ENCODE results near the gene GJC1. TPM values are rescaled to one million over a fixed set of nuclear protein-coding genes. Genes with fewer than 3 reads are reported as not detected.

Gene GJC1
- total RNA-seq, 1 experiment from 2014 or later: 119 TPM

DNA sequence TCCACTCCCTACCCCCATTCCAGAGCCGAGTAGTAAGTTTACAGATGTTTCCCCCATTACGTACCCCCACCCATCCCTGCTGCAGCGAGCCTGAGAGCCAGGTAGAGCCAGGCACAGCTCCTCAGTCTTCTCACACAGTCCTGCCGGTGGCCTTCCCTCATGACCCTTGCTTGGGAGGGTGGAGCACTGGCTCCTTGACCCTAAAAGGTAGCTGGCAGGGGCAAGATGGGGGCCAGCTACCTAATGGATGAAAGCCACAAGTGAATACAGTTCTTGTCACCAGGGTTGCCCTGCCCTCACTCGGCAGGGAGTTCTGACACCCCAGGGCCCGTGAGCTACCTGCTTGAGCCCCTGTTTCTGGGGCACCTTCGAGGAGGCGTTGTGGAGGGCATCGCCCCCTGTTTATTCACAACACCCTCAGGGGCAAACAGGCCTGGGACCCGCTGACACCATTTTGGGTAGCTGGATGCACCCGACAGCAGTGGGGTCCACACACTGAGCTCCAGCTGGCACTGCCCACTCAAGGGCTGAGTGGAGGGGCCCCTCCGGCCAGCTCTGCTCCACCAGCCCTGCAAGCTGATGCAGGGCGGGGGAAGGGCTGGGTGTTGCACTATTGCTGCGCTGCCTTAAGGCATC, 49.1 kb downstream of the GJC1 start:
- DNase-seq: no peak
- Mint-ChIP-seq H3K4me1 (peaks cover 21 to 28% of the 10 kb centered on the region in 2 experiments), H3K36me3 (ENCODE audit: insufficient read depth in 1 of 3, low read depth in 3 of 3) (no peaks in the 10 kb centered on the region), H3K27ac (no peak overlapping the region), H3K27me3 (ENCODE audit: low read depth) (peaks cover 31% of the 10 kb centered on the region), H3K4me3 (no peak overlapping the region), H3K9me3 (no peaks in the 10 kb centered on the region)
- H3K56ac ChIP-seq (ENCODE audit: insufficient read length, low read depth, low read length): no peak overlapping the region
- H3K4ac ChIP-seq (ENCODE audit: low read depth, low read length): no peak overlapping the region
- no peak overlapping the region for H3K9ac ChIP-seq (ENCODE audit: extremely low read depth, insufficient read length, low read length)
- no peak overlapping the region for H4K8ac ChIP-seq (replicated peaks; ENCODE audit: insufficient read length, low read depth, low read length)
- H3K23me2 ChIP-seq (ENCODE audit: insufficient read length, low read depth, low read length, poor library complexity, severe bottlenecking): peaks cover 2% of the 10 kb centered on the region
- peaks cover 4% of the 10 kb centered on the region; the same call in 1 of the 2 replicates for H3K27me3 ChIP-seq (ENCODE audit: insufficient read depth, low read length)
- no peak overlapping the region for H2AK5ac ChIP-seq (ENCODE audit: insufficient read length, low read length)
- no peak overlapping the region; the same call in 1 of the 2 replicates for H2BK15ac ChIP-seq (ENCODE audit: low read depth, low read length)
- no peak overlapping the region for H2AFZ ChIP-seq (ENCODE audit: low read length)
- H3K4me2 ChIP-seq (ENCODE audit: insufficient read depth, insufficient read length, low read length): no peak overlapping the region
- H3T11ph ChIP-seq (ENCODE audit: low read length): no peak overlapping the region
- no peaks in the 10 kb centered on the region for H4K20me1 ChIP-seq (ENCODE audit: control insufficient read depth, insufficient read depth, insufficient read length)
- no peak overlapping the region for H2BK120ac ChIP-seq (ENCODE audit: low read depth, low read length, poor library complexity, severe bottlenecking)
- H3K4me1 ChIP-seq (ENCODE audit: insufficient read depth, low read length): peaks cover 2% of the 10 kb centered on the region; the same call in 1 of the 2 replicates
- H2BK20ac ChIP-seq (ENCODE audit: low read depth, low read length, poor library complexity, severe bottlenecking): no peak overlapping the region
- TF ChIP-seq, protein P1, sequence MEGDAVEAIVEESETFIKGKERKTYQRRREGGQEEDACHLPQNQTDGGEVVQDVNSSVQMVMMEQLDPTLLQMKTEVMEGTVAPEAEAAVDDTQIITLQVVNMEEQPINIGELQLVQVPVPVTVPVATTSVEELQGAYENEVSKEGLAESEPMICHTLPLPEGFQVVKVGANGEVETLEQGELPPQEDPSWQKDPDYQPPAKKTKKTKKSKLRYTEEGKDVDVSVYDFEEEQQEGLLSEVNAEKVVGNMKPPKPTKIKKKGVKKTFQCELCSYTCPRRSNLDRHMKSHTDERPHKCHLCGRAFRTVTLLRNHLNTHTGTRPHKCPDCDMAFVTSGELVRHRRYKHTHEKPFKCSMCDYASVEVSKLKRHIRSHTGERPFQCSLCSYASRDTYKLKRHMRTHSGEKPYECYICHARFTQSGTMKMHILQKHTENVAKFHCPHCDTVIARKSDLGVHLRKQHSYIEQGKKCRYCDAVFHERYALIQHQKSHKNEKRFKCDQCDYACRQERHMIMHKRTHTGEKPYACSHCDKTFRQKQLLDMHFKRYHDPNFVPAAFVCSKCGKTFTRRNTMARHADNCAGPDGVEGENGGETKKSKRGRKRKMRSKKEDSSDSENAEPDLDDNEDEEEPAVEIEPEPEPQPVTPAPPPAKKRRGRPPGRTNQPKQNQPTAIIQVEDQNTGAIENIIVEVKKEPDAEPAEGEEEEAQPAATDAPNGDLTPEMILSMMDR (conservative IDR thresholded peaks at IDR 0.05): no peak
- no peaks in the 10 kb centered on the region for H3K79me1 ChIP-seq (ENCODE audit: insufficient read depth, low read depth, low read length, poor library complexity, severe bottlenecking)
- no peaks in the 10 kb centered on the region for H3K9me3 ChIP-seq (ENCODE audit: control insufficient read depth, low read depth, low read length)
- H3K14ac ChIP-seq (ENCODE audit: insufficient read depth, low read length): no peak overlapping the region; the same call in 1 of the 2 replicates
- H2BK12ac ChIP-seq (ENCODE audit: insufficient read length, low read depth, low read length): no peak overlapping the region
- no peak overlapping the region for H4K91ac ChIP-seq (ENCODE audit: insufficient read length, low read depth, low read length)
- no peak overlapping the region for H3K18ac ChIP-seq (ENCODE audit: insufficient read length, low read depth, low read length)
- WGBS (ENCODE audit: extremely low coverage, insufficient read length, low lambda C conversion rate): no CpG with 5 or more reads among the region's 14 CpGs
- no peaks in the 10 kb centered on the region for H3K79me2 ChIP-seq (ENCODE audit: insufficient read depth, low read length)
- no peak overlapping the region for H4K5ac ChIP-seq (ENCODE audit: insufficient read length, low read depth, low read length)
- no peak overlapping the region for H3K23ac ChIP-seq (ENCODE audit: insufficient read length, low read depth, low read length)
- no peak overlapping the region for H2BK5ac ChIP-seq (ENCODE audit: insufficient read length, low read length)
- H3K27ac ChIP-seq (ENCODE audit: insufficient read length, low read depth, low read length): no peak overlapping the region
